Smooth muscle cell (in vitro differentiated cells): ENCODE measurements around the gene CHURC1. TPM values are rescaled to one million over a fixed set of nuclear protein-coding genes. Genes with fewer than 3 reads are reported as not detected.

Experiments
- DNase-seq: peaks from one replicate; lab custom pipeline; 2025; ENCODE audit not compliant: unreplicated experiment; lab: John Stamatoyannopoulos, UW
- H2AFZ ChIP-seq: fragments of 200-600 bp; sonication (generic); 2 replicates; pipeline ENCODE4 v1.6.0; 2016; ENCODE audit warnings: antibody characterized with exemption, low read depth, mild to moderate bottlenecking
- H3F3A ChIP-seq: fragments of 200-600 bp; sonication (generic); 2 replicates; pipeline ENCODE4 v1.6.0; 2017; ENCODE audit warnings: antibody characterized with exemption, low read depth
- H3K27ac ChIP-seq: fragments of 200-600 bp; sonication (generic); 2 replicates; pipeline ENCODE4 v1.5.1; 2016; ENCODE audit warnings: low read depth, mild to moderate bottlenecking
- H3K27me3 ChIP-seq: fragments of 200-600 bp; sonication (generic); 2 replicates; pipeline ENCODE4 v1.6.1; 2016; ENCODE audit warnings: low read depth, mild to moderate bottlenecking
- H3K36me3 ChIP-seq: fragments of 200-600 bp; sonication (generic); 2 replicates; pipeline ENCODE4 v1.5.1; 2016; ENCODE audit warnings: low read depth
- H3K4me1 ChIP-seq: fragments of 200-600 bp; sonication (generic); 2 replicates; pipeline ENCODE4 v1.5.1; 2016; ENCODE audit warnings: low read depth
- H3K4me2 ChIP-seq: fragments of 200-600 bp; sonication (generic); 2 replicates; pipeline ENCODE4 v1.6.0; 2016; ENCODE audit warnings: mild to moderate bottlenecking
- H3K4me3 ChIP-seq: fragments of 200-600 bp; sonication (generic); 2 replicates; pipeline ENCODE4 v1.5.1; 2016; ENCODE audit warnings: mild to moderate bottlenecking
- H3K79me2 ChIP-seq: fragments of 200-600 bp; sonication (generic); 2 replicates; pipeline ENCODE4 v1.6.0; 2016; ENCODE audit warnings: low read depth, mild to moderate bottlenecking
- H3K9ac ChIP-seq: fragments of 200-600 bp; sonication (generic); 2 replicates; pipeline ENCODE4 v1.6.0; 2016; ENCODE audit warnings: low read depth
- H3K9me3 ChIP-seq: fragments of 200-600 bp; sonication (generic); replicated peaks from 2 replicates; pipeline ENCODE4 v1.5.1; 2016; ENCODE audit warnings: low read depth
- H4K20me1 ChIP-seq: fragments of 200-600 bp; sonication (generic); 2 replicates; pipeline ENCODE4 v1.6.0; 2016; ENCODE audit warnings: low read depth
- WGBS: methylation state at CpG from one replicate; pipeline ENCODE4 v1.1.7; 2016; ENCODE audit warnings: low lambda C conversion rate; 5-methylcytosine and 5-hydroxymethylcytosine counted together
- polyA plus RNA-seq: library from polyadenylated mRNA; unstranded; fragments of >200 nt; fragmentation: Nextera tagmentation; extraction: Ambion mirVana; gene quantifications from 2 replicates; pipeline ENCODE4 v1.2.1, GENCODE V29; 2016
- total RNA-seq: library from RNA; depleted of rRNA; stranded (reverse); fragments of >200 nt; gene quantifications from 2 replicates; pipeline ENCODE4 v1.2.3, GENCODE V29; 2014
- TF ChIP-seq, protein P1 (sequence below): fragments of 200-600 bp; sonication (generic); IDR thresholded peaks from 2 replicates; pipeline ENCODE4 v1.5.1; 2017; ENCODE audit warnings: borderline replicate concordance, mild to moderate bottlenecking, antibody characterized with exemption; ENCODE audit not compliant: insufficient read depth, poor library complexity, severe bottlenecking

Gene CHURC1
- total and polyA plus RNA-seq, 2 experiments from 2014 or later, result 48.8 to 102 TPM

DNA sequence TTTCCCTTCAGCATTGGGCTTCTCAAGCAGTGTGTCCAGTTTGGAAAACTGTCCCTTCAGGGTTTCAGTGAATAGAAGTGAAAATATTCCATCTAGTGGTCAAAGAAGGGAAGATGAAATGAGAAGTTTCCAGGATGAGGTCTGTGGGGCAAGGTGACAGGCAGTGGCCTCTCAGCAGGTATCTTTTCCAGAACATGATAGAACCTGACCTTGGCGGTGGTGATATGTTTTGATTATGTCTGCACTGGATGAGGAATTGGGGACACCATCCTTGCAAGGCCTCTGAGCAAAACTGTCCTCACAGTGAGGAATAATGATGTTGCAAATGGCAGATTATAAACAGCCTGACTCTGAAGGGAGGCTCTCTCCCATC lies 23.6 kb downstream of the CHURC1 start:
- TF ChIP-seq, protein P1, sequence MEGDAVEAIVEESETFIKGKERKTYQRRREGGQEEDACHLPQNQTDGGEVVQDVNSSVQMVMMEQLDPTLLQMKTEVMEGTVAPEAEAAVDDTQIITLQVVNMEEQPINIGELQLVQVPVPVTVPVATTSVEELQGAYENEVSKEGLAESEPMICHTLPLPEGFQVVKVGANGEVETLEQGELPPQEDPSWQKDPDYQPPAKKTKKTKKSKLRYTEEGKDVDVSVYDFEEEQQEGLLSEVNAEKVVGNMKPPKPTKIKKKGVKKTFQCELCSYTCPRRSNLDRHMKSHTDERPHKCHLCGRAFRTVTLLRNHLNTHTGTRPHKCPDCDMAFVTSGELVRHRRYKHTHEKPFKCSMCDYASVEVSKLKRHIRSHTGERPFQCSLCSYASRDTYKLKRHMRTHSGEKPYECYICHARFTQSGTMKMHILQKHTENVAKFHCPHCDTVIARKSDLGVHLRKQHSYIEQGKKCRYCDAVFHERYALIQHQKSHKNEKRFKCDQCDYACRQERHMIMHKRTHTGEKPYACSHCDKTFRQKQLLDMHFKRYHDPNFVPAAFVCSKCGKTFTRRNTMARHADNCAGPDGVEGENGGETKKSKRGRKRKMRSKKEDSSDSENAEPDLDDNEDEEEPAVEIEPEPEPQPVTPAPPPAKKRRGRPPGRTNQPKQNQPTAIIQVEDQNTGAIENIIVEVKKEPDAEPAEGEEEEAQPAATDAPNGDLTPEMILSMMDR, result peak; percentile 9
- Histone ChIP-seq H3K36me3 (peaks cover under 1% of the 10 kb centered on the region), H3K9me3 (no peaks in the 10 kb centered on the region), H3K27ac (no peak overlapping the region), H3K27me3 (no peaks in the 10 kb centered on the region), H4K20me1 (peaks cover 27% of the 10 kb centered on the region), H3K9ac (no peak overlapping the region), H2AFZ (no peak overlapping the region), H3K4me3 (no peak overlapping the region), H3F3A (no peaks in the 10 kb centered on the region), H3K4me2 (no peak overlapping the region), H3K4me1 (no peaks in the 10 kb centered on the region), H3K79me2 (no peaks in the 10 kb centered on the region)
- WGBS, result 100% methylated on average over 1 of the region's 1 CpG
- DNase-seq, result no peak

DNA sequence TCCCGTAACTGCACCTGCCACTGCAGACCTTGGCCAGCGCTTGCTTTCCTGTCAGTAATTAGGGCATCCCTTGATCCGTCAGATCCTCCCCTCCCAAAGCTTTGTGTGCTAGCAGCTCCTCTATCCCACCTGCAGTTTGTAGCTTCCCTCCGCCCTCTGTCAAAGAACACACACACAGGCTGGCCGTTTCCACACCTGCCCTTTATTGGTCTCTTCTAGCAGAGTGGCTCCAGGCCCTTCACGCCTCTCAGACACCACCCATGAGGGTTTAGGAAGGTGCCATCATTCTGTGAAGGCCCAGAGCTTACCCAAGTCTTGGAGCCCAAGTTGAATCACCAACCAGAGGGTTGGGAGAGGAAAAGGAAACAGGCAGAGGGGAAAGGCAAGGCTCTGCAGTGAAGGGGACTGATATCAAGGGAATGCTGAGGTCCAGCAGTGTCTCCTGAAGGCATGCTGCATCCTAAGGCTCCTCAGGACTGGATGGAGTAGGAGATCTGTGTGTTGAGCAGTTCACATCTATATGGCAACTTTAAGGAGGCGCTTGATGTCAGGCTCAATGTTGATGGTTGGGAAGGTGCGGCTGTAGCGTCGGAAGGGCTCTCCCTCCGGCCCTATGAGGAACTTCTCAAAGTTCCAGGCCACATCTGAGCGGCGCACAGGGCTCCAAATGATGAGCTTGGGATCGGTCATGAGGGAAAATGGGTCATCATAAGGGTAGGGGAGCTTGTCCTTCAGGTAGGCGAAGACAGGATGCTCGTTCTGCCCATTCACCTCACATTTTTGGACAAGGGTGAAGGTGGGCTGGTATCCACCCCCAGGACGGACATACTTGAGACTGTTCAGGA lies 24.9 kb downstream of the CHURC1 start:
- H3K27me3 ChIP-seq, result no peaks in the 10 kb centered on the region
- DNase-seq, result no peak
- peaks cover 27% of the 10 kb centered on the region for H4K20me1 ChIP-seq
- no peak overlapping the region for H3K4me2 ChIP-seq
- H3K9ac ChIP-seq, result no peak overlapping the region
- H3K4me1 ChIP-seq, result no peaks in the 10 kb centered on the region
- TF ChIP-seq, protein P1, result no peak
- no peak overlapping the region for H3K27ac ChIP-seq
- H3F3A ChIP-seq, result no peaks in the 10 kb centered on the region
- no peak overlapping the region for H3K4me3 ChIP-seq
- no peak overlapping the region for H2AFZ ChIP-seq
- H3K79me2 ChIP-seq, result no peaks in the 10 kb centered on the region
- no peaks in the 10 kb centered on the region for H3K36me3 ChIP-seq
- H3K9me3 ChIP-seq, result no peaks in the 10 kb centered on the region
- WGBS, result 95% methylated on average over 17 of the region's 17 CpGs

DNA sequence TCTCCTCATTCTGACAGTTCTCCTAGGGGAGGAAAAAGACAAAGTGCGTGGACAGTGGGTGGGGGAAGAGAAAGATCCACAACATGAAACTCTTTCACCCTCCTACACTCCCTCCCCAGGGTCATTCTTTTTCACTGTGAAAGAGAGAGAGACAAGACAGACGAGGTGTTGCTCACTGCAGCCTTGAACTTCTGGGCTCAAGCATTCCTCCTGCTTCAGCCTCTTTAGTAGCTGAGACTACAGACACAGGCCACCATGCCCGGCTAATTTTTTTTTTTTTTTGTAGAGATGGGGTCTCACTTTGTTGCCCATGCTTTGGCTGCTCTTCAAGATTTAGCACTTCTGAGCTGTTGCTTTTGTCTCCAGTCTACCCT lies 25.5 kb downstream of the CHURC1 start:
- Histone ChIP-seq H3K9ac (no peak overlapping the region), H2AFZ (no peak overlapping the region), H3K4me2 (no peak overlapping the region), H3K36me3 (no peaks in the 10 kb centered on the region), H3K79me2 (no peaks in the 10 kb centered on the region), H3F3A (no peaks in the 10 kb centered on the region), H4K20me1 (peaks cover 22% of the 10 kb centered on the region), H3K4me3 (no peak overlapping the region), H3K9me3 (no peaks in the 10 kb centered on the region), H3K27me3 (no peaks in the 10 kb centered on the region), H3K4me1 (no peaks in the 10 kb centered on the region), H3K27ac (no peak overlapping the region)
- 90% methylated on average over 3 of the region's 3 CpGs for WGBS
- no peak for DNase-seq
- TF ChIP-seq, protein P1, result no peak
